GM11168 (cell line): ENCODE results near the gene VASH2.
"Not testable (repeated sequence)": the region's sequence is repeated elsewhere in the genome, so short reads cannot be mapped to it uniquely, and the experiment has no call there.

Experiments
- in situ Hi-C: fragments of 300-500 bp; cut with MboI; formaldehyde crosslinking; loops from one replicate; pipeline ENCODE4 v1.12.0; 2022; ENCODE audit warnings: low sequenced_read_pairs; ENCODE audit not compliant: unreplicated experiment

VASH2 gene

DNA sequence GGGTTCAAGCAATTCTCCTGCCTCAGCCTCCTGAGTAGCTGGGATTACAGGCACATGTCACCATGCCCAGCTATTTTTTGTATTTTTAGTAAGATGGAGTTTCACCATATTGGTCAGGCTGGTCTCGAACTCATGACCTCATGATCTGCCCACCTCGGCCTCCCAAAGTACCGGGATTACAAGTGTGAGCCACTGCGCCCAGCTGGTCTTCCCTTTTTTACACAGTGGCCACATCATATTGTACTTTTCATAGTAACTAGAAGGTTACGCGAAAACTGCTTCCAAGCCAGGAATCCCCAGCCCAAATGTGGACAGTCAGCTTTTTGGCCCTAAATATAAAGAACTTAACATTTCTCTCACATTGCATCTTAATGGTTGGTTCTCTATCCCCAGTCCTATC lies 4.2 kb downstream of the VASH2 start:
- in situ Hi-C loops, result no loop called here

DNA sequence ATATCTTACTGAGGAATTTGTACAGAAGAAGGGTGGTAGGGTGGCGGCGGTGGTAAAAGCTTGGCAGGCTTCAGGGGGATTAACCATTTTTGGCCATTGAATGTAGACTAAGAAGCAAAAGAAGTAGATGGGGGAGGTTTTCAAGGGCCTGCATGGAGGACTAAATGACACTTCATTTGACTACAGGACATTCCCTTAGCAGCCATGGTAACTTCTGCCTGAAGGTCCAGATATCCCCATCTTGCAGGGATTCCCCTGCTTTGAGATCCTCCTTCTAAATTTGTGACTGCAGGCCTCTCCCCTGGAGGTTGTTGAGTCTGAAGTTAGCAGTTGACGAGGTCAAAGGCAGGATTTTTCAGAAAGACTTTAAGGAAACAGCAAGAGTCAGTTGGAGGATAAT lies 4.8 kb downstream of the VASH2 start:
- in situ Hi-C loops, result no loop called here

DNA sequence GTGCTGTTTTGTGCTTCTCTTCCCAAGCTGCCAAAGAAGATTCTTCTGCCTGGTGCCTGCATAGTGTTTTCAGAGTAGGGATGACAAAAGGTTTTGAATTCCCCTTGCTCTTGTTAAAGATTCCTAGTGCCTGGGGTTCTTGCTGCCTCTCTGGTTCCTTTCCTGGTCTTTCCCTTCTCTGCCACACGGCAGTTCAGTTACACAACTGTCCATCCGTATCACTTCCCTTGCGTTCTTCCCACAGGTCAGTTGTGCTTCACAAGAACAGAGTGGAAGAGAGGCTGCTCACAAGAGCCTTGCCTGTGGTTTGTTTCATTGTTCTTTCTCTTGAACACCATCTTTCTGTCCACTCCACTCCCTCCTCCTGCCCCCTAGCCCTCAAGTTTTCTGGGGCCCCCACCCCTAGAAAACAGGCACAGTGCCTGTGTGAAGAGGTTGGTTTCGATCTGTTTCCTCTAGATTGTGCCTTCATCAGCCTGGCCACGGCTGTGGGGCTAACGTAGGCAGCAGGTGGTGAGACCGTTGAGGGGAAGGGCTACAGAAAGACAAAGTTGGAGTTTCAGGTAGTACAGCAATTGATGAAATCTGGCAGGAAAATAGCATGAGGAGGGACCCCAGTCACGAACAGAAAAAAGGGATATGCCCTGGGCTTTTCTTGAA lies 5.8 kb downstream of the VASH2 start:
- in situ Hi-C loops, result no loop called here

DNA sequence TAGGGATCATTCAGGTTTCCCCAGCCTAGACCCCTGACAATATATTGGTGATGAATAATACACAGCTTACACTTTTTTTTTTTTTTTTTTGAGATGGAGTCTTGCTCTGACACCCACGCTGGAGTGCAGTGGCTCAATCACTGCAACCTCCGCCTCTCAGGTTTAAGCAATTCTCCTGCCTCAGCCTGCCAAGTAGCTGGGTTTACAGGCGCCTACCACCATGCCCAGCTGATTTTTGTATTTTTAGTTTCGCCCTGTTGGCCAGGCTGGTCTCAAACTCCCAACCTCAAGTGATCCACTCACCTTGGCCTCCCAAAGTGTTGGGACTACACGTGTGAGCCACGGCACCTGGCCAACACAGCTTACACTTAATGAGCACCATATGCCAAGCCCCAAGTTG lies 7.2 kb downstream of the VASH2 start:
- in situ Hi-C loops, result no loop called here

DNA sequence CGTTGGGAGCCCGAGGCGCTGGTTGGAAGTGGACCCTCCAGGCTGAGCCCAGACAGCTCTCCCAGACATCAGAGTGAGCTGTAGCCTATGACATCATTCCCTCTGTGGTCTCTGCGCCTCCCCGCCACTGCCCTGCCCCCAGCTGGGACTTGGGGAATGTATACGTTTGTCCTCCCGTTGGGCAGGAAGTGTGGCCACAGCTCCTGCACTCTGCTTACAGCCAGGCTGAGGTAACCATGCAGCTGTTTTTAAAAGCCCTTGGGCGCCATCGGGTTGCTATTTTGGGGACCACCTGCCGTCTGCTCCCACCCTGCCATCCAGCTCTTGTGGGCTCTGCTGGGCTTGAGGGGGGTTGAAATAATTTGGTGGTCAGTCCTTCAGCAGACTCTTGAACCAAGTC lies 7.8 kb downstream of the VASH2 start:
- in situ Hi-C loops, result no loop called here

DNA sequence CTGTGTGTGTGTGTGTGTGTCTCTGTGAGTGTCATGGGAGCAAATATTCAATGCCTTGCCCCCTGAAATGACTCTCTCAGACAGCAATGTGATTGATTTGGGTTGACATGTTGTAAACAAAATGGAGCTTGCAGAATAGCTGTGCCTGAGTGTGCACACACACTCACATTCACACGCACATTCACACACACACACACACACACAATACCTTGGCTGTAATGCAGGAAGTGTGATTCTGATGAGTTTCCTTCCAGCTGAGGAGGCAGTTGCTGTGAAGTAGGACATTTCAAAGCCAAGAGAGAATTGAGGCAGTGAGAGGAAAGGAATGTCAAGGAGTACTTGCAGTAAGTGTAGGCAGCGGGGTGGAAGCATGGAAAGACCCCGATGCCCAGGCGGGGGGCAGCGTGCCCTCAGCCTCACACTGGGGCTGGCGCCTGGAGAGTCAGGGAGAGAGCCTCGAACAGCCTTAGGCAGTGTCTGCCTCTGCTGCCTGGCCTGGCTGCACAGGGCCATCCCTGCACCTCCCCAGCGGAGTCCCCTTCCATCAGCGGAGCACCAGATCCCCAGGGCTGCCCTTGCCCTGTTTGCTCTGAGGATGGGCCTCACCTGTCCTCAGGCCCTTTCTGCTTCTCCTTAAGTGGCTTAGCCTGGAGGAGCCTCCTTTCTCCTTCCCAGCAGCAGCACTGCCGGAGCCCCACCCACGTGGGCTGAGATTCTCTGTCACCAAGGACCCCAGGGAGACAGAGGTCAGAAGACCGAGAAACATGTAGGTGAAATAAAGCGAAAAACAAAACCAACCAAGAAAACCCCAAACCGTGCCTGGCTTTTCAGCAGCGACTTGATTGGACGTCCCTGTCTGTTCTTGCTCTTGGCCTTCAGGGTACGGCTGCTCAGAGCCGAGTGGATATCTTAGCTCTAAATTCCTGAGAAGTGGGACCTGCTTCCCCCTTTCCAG lies 9.2 kb downstream of the VASH2 start:
- in situ Hi-C loops, result no loop called here

DNA sequence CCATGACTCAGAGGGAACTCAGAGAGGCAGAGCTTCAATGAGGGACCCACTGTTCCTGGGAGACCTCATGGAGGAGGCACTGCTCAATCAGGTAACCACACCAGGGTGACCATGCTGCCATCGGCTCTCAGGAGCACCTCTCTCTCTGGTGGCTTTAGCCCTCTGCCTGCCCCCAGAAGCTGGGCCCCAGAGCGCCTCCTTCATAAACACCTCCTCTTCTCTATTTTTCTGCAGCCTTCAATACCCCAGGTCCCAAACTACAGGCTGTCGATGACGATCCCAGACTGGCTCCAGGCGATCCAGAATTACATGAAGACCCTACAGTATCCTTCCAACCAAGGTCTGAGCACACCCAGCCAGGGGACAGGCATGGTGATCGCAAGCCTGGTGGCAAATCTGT lies 10.6 kb downstream of the VASH2 start:
- in situ Hi-C loops, result no loop called here

DNA sequence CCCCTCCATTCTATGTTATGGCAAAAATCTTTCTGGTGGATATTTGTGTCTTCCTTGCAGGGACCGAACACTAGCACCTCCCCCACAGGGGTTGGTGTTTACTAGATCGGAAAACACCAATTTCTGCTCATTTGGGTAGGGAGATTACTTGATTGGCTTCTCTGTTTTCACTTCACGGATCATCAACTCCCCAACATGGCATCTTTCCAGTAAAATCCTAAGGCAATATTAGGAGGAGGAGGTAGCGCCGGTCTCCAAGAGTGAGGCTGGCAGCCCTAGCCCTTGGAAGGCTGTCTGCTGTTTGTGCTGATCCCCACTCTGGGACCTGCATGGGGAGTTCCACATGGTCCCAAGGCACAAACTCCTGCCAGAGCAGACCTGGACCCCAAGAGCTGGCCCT lies 12.2 kb downstream of the VASH2 start:
- in situ Hi-C loops, result no loop called here

DNA sequence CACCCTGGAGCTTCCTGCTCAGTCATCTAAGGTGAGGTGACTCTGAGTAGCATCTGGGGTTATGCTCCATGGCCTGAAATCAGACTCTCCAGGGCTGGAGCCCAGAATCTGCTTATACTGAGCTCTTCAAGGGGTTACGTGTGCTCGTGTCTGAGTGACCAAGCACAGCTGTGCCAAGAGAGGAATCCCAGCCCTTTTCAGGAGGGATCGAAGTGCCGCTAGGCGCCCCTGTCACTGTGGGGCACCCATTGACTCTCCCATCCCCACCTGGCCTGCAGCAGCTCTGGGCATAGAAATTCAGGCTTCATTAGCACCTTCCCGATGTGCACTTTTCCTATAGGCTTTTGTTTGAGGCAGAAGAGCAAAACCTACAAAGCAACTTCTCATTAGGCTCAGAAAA lies 13.8 kb downstream of the VASH2 start:
- in situ Hi-C loops, result no loop called here

DNA sequence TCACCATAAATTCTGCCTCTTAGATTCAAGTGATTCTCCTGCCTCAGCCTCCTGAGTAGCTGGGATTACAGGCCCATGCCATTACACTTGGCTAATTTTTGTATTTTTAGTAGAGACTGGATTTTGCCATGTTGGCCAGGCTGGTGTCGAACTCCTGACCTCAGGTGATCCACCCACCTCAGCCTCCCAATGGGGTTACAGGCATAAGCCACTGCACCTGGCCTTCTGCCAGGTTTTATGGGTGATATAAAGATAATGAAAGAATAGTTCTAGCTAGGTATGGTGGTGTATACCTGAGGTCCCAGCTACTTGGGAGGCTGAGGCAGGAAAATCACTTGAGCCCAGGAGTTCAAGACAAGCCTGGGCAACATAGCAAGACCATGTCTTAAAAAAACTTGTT lies 14.7 kb downstream of the VASH2 start:
- in situ Hi-C loops, result not testable (repeated sequence)

DNA sequence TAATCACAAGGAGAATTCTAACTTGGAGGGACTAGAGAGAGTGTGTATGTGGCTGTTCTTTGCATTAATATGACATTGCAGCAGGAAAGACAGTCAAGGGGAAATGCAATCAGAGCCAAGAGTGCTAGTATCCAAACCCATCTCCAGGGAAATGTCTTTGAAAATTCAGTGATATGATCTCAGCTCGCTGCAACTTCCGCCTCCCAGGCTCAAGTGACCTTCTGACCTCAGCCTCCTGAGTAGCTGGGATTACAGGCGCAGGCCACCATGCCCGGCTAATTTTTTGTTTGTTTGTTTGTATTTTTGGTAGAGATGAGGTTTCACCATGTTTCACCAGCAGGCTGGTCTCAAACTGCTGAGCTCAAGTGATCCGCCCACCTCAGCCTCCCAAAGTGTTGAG lies 16.3 kb downstream of the VASH2 start:
- in situ Hi-C loops, result no loop called here

DNA sequence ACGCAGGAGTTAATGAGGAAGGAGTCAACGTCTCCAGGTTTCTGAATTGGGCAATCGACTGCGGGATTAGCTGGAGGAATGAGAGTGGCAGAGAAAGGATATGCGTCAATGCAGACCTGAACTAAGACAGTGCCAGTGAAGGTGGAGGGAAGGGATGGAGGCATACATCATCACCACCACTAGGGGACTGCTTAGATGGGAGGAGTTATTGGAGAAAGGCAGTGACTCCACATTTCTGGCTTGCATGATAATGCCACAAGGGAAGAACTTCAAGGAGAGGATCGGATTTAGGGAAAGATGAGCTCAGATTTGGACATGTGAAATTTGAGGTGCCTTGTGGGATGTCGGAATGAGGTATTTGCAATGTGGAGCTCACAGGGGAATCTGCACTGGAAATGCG lies 17.5 kb downstream of the VASH2 start:
- in situ Hi-C loops, result no loop called here

DNA sequence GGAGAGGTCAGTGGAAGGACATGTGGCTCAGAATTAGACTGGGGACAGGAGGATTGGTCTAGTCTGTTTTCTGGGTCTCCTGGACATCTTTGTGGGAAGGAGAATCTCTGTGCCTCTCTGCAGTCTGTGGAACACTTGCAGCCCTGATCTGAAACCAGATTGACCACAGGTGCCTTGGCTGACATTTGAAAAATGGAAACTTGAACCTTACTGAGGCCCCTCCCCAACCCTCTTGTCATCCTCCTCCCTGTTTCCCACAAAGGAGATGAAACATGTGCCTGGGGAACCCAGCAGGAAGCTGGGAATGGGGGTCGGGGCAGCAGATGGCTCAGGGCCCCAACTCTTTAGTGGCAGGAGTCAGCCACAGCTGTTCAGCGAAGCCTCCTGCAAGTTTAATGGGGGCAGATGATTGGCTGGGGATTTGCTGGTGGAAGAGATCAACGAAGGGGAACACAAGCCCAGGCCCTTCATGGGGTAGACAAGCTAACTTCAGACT lies 18.1 kb downstream of the VASH2 start:
- in situ Hi-C loops, result no loop called here

DNA sequence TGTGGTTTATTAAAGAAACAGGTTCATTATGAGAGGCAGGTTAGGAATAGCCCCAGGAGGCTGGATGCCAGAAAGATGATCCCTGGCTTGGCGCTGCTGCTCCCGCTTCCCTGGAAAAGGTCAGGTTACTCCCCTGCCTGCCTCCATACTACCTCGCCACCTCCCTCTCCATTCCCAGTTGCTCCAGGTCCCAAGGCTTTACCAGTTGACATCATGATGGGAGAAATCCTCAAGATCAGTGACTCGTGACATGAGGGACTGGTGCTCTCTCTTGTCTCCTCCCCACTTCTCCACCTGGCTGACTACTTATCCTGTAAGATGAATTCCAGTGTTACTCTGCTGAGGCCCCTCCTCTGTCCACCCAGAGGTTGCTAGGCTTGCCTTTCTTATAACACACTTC lies 19.7 kb downstream of the VASH2 start:
- in situ Hi-C loops, result no loop called here

DNA sequence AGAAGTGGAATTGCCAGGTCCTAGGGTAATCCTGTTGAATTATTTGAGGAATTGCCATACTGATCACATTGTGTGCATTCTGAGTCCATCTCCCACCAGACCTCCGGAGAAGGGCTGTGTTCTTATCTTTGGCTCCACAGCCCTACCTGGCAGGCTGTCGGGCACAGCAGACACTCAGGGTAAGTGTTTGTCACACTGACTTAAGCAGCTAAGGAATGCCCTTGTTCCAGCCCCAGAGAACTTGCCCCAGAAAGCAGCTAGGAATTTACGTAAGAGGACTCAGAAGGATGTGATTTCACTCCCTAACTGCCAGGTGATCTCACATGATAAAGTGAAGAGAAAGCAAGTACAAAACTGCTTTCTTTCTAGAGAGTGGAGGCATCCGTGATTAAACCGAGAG lies 21.0 kb downstream of the VASH2 start:
- in situ Hi-C loops, result no loop called here

DNA sequence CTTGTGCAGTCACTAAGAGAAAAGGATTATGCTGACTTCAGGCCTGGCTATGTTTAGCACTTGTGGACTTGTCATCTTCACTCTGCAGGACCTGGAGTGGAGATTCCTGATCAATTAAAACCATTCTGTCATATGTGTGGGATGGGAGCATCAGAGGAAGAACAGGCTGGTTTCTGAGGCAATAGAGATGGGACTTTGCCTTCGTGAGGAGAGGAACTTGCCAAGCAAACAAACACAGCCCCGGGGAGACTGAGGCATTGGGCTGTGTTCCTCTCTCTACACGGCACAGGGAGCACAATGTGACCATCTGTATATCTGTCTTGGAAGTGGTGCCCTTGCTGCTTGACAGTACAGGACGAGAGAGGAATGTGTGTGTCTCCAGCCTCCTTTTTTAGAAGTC lies 23.1 kb downstream of the VASH2 start:
- in situ Hi-C loops, result no loop called here

DNA sequence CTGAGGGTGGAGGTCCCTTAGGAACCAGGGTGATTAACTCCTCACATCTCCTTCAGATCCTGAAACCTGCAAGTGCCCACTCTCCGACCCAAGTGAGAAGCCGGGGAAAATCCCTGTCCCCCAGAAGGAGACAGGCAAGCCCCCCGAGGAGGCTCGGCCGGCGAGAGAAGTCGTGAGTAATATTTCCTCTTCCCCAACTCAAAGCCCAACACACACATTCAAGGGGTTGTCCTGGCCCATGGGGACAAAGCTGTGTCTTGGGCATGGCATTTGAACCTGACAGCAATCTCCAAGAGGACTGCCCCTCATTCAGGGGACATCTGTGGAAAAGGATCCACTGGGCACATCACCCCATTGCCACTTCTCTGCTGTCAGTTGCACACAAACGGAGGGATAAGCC lies 23.6 kb downstream of the VASH2 start:
- in situ Hi-C loops, result no loop called here

DNA sequence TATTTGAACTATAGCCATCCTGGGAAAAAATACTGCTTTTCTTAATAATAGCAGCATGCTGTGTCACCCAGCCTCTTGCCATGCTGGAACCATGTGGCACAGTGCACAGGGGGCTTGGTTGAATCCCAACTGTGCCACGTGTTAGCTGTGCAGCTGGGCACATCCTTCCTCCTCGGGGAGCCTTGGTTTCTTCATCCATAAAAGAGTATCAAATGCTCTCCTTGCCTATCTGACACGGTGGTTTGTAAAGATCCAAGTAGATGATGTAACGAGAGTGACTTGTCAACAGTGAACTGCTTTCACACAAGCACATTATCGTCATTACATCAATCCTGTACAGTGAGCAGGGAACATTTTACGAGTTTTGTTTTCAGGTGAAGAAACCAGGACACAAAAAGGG lies 24.4 kb downstream of the VASH2 start:
- in situ Hi-C loops, result no loop called here

DNA sequence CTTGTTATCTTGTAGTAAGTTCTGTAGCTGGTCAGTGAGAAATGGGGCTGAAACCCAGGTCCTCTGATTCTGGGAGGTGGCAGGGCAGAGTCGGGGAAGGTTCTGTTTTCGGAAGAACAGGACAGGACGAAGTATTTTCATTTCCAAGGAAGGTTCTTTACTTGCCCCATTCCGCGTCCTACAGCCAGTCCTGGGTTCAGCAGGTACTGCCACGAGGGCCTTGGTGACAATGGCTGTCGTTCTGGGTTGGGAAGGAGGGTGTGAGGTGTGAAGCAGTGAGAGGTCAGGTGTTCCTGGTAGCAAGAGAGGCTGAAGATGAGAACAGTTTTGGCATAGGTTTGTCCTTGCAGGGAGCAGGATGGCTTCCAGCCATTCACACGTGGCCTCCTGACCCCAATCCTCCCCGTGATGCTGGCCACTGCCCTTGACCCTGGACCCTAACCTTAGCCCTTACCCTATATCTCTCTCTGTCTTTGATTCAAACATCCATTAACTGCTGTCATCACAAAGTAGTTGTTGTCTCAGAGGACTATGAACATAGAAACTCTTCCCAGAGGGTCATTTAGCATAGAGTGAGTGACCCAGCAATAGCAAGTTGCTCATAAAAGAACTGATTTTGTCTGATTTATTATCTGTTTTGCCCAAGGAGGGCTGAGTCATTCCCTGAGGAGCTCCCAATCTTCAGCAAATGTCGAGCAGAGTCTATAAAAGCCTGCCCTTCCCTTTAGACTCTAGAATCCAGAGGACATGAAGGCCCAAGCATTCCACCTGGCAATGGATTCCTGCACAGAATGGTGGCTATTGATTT lies 25.0 kb downstream of the VASH2 start:
- in situ Hi-C loops, result no loop called here

DNA sequence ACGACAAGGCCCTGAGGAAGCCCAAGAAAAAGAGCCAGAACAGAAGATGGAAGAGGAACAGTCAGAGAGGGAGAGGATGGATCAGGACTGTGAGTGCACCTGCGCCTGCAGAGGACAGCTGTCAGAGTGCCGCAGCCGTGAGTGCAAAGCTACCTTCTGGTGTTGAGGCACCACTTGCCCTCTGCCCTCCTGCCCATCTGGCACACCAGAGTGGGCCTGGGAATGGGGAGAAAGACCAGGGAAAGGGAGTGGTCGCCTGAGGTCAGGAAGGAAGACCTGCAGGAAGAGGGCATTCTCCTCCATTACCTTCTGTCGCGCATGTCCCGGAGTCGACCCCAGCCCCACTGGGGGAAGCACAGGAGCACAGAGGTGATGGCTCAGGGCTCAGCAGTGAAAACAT lies 26.2 kb downstream of the VASH2 start:
- in situ Hi-C loops, result no loop called here
